Liver (tissue), 3 donors: ENCODE results near the gene RAB43.

Source experiments
- EGR1 ChIP-seq, 2 donors: IDR thresholded peaks; 2 replicates each; pipeline ENCODE4 v1.6.1; 2016 to 2018; ENCODE audit warnings: antibody characterized with exemption in 2 of 2, low read depth in 2 of 2
- GABPA ChIP-seq, 2 donors: IDR thresholded peaks in 1 of 2; conservative IDR thresholded peaks in 1 of 2; 2 replicates each; pipeline ENCODE4 v1.6.1; 2016; ENCODE audit warnings: antibody characterized with exemption in 2 of 2, mild to moderate bottlenecking in 1 of 2, moderate library complexity in 1 of 2
- TF ChIP-seq, protein P1 (sequence below): IDR thresholded peaks from 2 replicates; pipeline ENCODE4 v1.6.1; 2016; ENCODE audit warnings: antibody characterized with exemption
- TF ChIP-seq, protein P2 (sequence below): fragments of 150-350 bp; IDR thresholded peaks from 2 replicates; pipeline ENCODE4 v1.5.1; 2017; ENCODE audit warnings: improper control_type of control experiment, low read depth, low read length; ENCODE audit not compliant: missing input control
- donor health status: healthy.
- donor health status: healthy.

DNA sequence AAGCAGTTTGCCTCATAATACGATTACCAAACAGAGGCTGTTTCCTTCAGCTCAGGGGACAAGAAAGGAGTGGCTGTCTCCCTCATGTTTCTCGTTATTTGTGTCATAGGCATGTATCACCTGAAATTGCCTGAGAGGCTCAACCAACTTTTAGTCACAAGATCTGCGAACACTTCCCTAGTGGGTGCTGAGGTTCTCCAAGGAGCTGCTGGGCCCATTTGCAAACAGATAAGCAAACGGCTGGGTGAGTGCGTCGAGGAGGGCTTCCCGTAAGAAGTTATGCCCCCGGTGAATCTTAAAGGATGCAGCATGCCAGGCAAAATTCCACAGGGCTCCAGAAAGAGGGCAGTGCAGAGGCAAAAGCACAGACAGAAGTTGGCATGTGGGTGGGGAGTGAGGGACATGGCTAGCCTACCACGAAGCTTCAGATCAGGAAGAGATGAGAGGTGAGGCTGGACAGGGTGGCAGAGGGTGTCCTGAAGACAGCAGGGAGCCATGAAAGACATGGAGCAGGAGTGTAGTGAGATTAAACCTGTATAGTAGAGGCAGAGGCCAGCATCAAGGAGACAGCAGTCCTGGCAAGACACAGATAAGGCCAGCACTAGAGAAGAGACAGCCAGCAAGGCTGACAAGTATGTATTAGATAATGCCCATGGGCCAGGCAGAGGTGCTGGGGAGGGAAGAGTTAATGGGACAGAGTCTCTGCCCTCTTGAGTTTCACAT lies 65.0 kb downstream of the RAB43 start:
- TF ChIP-seq, protein P1, sequence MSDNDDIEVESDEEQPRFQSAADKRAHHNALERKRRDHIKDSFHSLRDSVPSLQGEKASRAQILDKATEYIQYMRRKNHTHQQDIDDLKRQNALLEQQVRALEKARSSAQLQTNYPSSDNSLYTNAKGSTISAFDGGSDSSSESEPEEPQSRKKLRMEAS: no peak
- TF ChIP-seq GABPA (IDR thresholded peaks at IDR 0.05 in 1 of 2, conservative IDR thresholded peaks at IDR 0.05 in 1 of 2) (no peak), EGR1 (IDR thresholded peaks at IDR 0.05; ENCODE audit: low read depth in 2 of 2) (no peak)
- TF ChIP-seq, protein P2, sequence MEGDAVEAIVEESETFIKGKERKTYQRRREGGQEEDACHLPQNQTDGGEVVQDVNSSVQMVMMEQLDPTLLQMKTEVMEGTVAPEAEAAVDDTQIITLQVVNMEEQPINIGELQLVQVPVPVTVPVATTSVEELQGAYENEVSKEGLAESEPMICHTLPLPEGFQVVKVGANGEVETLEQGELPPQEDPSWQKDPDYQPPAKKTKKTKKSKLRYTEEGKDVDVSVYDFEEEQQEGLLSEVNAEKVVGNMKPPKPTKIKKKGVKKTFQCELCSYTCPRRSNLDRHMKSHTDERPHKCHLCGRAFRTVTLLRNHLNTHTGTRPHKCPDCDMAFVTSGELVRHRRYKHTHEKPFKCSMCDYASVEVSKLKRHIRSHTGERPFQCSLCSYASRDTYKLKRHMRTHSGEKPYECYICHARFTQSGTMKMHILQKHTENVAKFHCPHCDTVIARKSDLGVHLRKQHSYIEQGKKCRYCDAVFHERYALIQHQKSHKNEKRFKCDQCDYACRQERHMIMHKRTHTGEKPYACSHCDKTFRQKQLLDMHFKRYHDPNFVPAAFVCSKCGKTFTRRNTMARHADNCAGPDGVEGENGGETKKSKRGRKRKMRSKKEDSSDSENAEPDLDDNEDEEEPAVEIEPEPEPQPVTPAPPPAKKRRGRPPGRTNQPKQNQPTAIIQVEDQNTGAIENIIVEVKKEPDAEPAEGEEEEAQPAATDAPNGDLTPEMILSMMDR: no peak
